ENCODE data around the gene FBXW7.

DNA sequence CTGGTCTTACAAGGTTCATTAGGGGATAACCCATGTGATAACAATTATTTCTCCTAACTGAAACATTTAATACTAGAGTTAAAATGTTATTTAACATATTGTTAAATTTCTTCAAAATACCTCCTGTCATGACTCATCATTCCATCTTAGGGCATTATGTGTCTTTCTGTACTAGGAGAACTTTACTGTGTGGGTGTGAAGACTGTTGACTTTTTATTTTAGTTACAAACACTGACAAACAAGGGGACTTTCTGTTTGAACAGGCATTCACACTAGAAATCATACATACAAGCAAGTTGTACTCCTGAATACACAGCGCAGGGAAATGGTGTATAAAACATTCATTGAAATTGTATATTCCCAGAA is 175.9 kb downstream of the FBXW7 start:
- TF ChIP-seq POLR2A (IDR thresholded peaks at IDR 0.05): no peak
- TF ChIP-seq, protein P1, sequence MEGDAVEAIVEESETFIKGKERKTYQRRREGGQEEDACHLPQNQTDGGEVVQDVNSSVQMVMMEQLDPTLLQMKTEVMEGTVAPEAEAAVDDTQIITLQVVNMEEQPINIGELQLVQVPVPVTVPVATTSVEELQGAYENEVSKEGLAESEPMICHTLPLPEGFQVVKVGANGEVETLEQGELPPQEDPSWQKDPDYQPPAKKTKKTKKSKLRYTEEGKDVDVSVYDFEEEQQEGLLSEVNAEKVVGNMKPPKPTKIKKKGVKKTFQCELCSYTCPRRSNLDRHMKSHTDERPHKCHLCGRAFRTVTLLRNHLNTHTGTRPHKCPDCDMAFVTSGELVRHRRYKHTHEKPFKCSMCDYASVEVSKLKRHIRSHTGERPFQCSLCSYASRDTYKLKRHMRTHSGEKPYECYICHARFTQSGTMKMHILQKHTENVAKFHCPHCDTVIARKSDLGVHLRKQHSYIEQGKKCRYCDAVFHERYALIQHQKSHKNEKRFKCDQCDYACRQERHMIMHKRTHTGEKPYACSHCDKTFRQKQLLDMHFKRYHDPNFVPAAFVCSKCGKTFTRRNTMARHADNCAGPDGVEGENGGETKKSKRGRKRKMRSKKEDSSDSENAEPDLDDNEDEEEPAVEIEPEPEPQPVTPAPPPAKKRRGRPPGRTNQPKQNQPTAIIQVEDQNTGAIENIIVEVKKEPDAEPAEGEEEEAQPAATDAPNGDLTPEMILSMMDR (IDR thresholded peaks at IDR 0.05): no peak
